Testis (tissue), 2 donors: Measurements from ENCODE around the gene PRIM1.

ENCODE experiments used
- CTCF ChIP-seq, 3 experiments: fragments of 450-650 bp in 2 of 3; fragments of 200-600 bp in 1 of 3; sonication (generic) in 1 of 3; IDR thresholded peaks; one replicate each; pipeline ENCODE4 v1.5.1; 2016 to 2019; ENCODE audit warnings: antibody characterized with exemption in 3 of 3, mild to moderate bottlenecking in 2 of 3, moderate library complexity in 1 of 3
- POLR2A ChIP-seq: fragments of 450-650 bp; IDR thresholded peaks from one replicate; pipeline ENCODE4 v1.6.1; 2017; ENCODE audit warnings: antibody characterized with exemption, mild to moderate bottlenecking, moderate library complexity

DNA sequence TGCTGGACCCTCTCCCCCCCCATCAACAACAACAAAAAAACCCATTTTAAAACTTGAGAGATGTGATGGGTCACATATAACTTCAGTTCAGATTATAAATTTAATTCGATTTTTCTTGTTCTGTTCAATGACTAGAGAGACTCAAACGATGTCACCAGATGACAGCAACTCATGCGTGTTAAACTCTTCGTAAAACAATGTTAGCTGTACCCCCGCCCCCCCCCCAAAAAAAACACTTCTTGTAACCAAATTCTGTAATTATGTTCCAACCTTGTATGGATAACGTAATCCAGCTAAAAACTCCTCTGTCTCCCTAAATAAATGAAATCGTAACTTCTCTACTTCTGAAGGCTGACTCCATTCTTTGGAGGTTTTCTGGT lies 26.4 kb downstream of the PRIM1 start:
- TF ChIP-seq CTCF (IDR thresholded peaks at IDR 0.05) (no peak), POLR2A (no peak)
